Liver (tissue), 9 donors: ENCODE data around the gene PARD3B. TPM values are rescaled to one million over a fixed set of nuclear protein-coding genes. Genes with fewer than 3 reads are reported as not detected.

Source experiments
- DNase-seq: peaks from one replicate; pipeline ENCODE4 v3.0.0-alpha.2; 2017; ENCODE audit warnings: low spot score
- H3K27ac ChIP-seq, 2 donors: one replicate each; pipeline ENCODE4 v1.7.0; 2013; ENCODE audit warnings: inconsistent platforms in 2 of 2, low read length in 2 of 2, control low read depth in 1 of 2, low read depth in 1 of 2, mild to moderate bottlenecking in 1 of 2
- H3K27me3 ChIP-seq, 4 donors: one replicate each; pipeline versions ENCODE4 v1.6.1 to v1.7.0; 2013; ENCODE audit warnings: low read length in 3 of 4, inconsistent platforms in 1 of 4, mild to moderate bottlenecking in 1 of 4, moderate library complexity in 1 of 4; ENCODE audit not compliant: control insufficient read depth in 4 of 4, insufficient read depth in 4 of 4
- H3K36me3 ChIP-seq, 4 donors: one replicate each; pipeline versions ENCODE4 v1.6.1 to v1.7.0; 2013; ENCODE audit warnings: low read length in 3 of 4, mild to moderate bottlenecking in 3 of 4, low read depth in 1 of 4, moderate library complexity in 1 of 4; ENCODE audit not compliant: control insufficient read depth in 4 of 4, insufficient read depth in 3 of 4
- H3K4me1 ChIP-seq, 4 donors: one replicate each; pipeline versions ENCODE4 v1.6.1 to v1.7.0; 2013; ENCODE audit warnings: low read length in 3 of 4, mild to moderate bottlenecking in 3 of 4, moderate library complexity in 1 of 4; ENCODE audit not compliant: control insufficient read depth in 4 of 4, insufficient read depth in 4 of 4
- H3K4me3 ChIP-seq, 3 donors: one replicate each; pipeline versions ENCODE4 v1.6.1 to v1.7.0; 2013; ENCODE audit warnings: low read length in 3 of 3, control low read depth in 1 of 3, low read depth in 1 of 3, mild to moderate bottlenecking in 1 of 3
- H3K9ac ChIP-seq, 2 donors: one replicate each; pipeline ENCODE4 v1.7.0; 2013; ENCODE audit warnings: low read length in 2 of 2, mild to moderate bottlenecking in 2 of 2, moderate library complexity in 2 of 2, control low read depth in 1 of 2, low read depth in 1 of 2
- H3K9me3 ChIP-seq, 4 donors: one replicate each; pipeline versions ENCODE4 v1.6.1 to v1.7.0; 2013; ENCODE audit warnings: low read length in 3 of 4; ENCODE audit not compliant: control insufficient read depth in 4 of 4
- EGR1 ChIP-seq, 2 donors: IDR thresholded peaks; 2 replicates each; pipeline ENCODE4 v1.6.1; 2016 to 2018; ENCODE audit warnings: antibody characterized with exemption in 2 of 2, low read depth in 2 of 2
- FOXA1 ChIP-seq: IDR thresholded peaks from 2 replicates; pipeline ENCODE4 v1.6.1; 2016; ENCODE audit warnings: antibody characterized with exemption
- GABPA ChIP-seq, 2 donors: IDR thresholded peaks in 1 of 2; conservative IDR thresholded peaks in 1 of 2; 2 replicates each; pipeline ENCODE4 v1.6.1; 2016; ENCODE audit warnings: antibody characterized with exemption in 2 of 2, mild to moderate bottlenecking in 1 of 2, moderate library complexity in 1 of 2
- HNF4A ChIP-seq, 2 donors: conservative IDR thresholded peaks; 2 replicates each; pipeline ENCODE4 v1.6.1; 2016; ENCODE audit warnings: antibody characterized with exemption in 2 of 2, mild to moderate bottlenecking in 2 of 2
- HNF4G ChIP-seq: IDR thresholded peaks from 2 replicates; pipeline ENCODE4 v1.6.1; 2016; ENCODE audit warnings: antibody characterized with exemption
- JUND ChIP-seq, 2 donors: IDR thresholded peaks; 2 replicates each; pipeline ENCODE4 v1.6.1; 2016; ENCODE audit warnings: antibody characterized with exemption in 2 of 2
- NR2F2 ChIP-seq: IDR thresholded peaks from 2 replicates; pipeline ENCODE4 v1.6.1; 2016; ENCODE audit warnings: antibody characterized with exemption
- RAD21 ChIP-seq, 2 donors: IDR thresholded peaks; 2 replicates each; pipeline ENCODE4 v1.6.1; 2016; ENCODE audit warnings: antibody characterized with exemption in 2 of 2, mild to moderate bottlenecking in 2 of 2
- RXRA ChIP-seq, 2 donors: IDR thresholded peaks; 2 replicates each; pipeline ENCODE4 v1.6.1; 2017 to 2018; ENCODE audit warnings: antibody characterized with exemption in 2 of 2, mild to moderate bottlenecking in 1 of 2
- SP1 ChIP-seq: IDR thresholded peaks from 2 replicates; pipeline ENCODE4 v1.6.1; 2018; ENCODE audit warnings: antibody characterized with exemption, mild to moderate bottlenecking
- TAF1 ChIP-seq: conservative IDR thresholded peaks from 2 replicates; pipeline ENCODE4 v1.6.1; 2016; ENCODE audit warnings: antibody characterized with exemption, mild to moderate bottlenecking
- YY1 ChIP-seq: IDR thresholded peaks from 2 replicates; pipeline ENCODE4 v1.6.1; 2016; ENCODE audit warnings: antibody characterized with exemption, mild to moderate bottlenecking
- WGBS: extraction: QIAGEN DNeasy Blood & Tissue Kit; methylation state at CpG from one replicate; pipeline ENCODE4 v1.1.7; 2013; 5-methylcytosine and 5-hydroxymethylcytosine counted together
- polyA plus RNA-seq, 2 donors: library from polyadenylated mRNA; stranded (reverse) in 1 of 2; unstranded in 1 of 2; fragments of 200-250 nt in 1 of 2; fragments of >200 nt in 1 of 2; fragmentation: Nextera tagmentation in 1 of 2; extraction: Ambion mirVana in 1 of 2; gene quantifications; one replicate each; pipeline versions ENCODE4 v1.2.1 to v1.2.3, GENCODE V29; 2013 to 2015
- total RNA-seq, 2 donors: library from RNA; depleted of rRNA; stranded (reverse); fragments of >200 nt; gene quantifications; one replicate each; pipeline ENCODE4 v1.2.3, GENCODE V29; 2014
- TF ChIP-seq, protein P1 (sequence below): IDR thresholded peaks from 2 replicates; pipeline ENCODE4 v1.6.1; 2016; ENCODE audit warnings: antibody characterized with exemption
- TF ChIP-seq, protein P2 (sequence below): fragments of 150-350 bp; IDR thresholded peaks from 2 replicates; pipeline ENCODE4 v1.5.1; 2017; ENCODE audit warnings: improper control_type of control experiment, low read depth, low read length; ENCODE audit not compliant: missing input control
- TF ChIP-seq, protein P3 (sequence below): IDR thresholded peaks from 2 replicates; pipeline ENCODE4 v1.6.1; 2016; ENCODE audit warnings: antibody characterized with exemption, mild to moderate bottlenecking
- TF ChIP-seq, protein P4 (sequence below): IDR thresholded peaks from 2 replicates; pipeline ENCODE4 v1.6.1; 2016; ENCODE audit warnings: antibody characterized with exemption
- donor health status: healthy.
- donor health status: healthy.
- donor health status: healthy.
- donor health status: healthy.
- donor health status: healthy.

The PARD3B gene
- total and polyA plus RNA-seq, 4 donors: 1.1 to 10.3 (median 3.7) TPM

DNA sequence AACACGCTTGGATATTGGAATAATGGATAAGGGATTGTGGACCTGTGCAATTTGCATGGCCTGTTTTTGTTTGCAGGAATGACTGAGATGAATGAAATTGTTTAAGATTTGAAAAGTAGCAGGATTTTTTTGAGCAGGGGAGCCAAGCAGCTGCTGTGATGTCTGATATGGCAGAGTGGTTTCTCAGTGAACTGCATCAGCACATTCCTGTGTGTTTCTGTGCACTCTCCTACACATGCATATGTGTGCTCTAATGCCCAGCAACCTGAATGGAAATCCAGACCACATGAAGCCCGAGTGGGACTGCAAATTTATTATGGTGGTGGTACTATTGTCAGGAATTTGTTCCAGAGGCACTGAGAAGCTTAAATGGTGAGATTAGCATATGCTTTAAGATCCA lies 161.7 kb downstream of the PARD3B start:
- WGBS: 61% methylated on average over 2 of the region's 2 CpGs

DNA sequence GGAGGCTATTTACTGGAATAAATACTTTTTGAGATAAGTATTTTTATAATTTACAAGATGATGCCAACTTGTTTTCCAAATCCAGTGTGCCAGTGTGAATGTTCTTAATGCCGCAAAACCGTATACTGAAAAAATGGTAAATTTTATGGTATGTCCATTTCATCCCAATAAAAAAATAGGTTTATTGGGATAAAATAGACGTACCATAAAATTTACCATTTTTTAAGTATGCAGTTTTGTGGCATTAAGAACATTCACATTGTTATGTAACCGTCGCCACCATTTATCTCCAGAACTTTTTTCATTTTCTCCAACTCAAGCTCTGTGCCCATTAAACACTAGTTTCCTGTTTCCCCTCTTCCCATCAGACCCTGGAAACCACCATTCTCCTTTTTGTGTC lies 167.9 kb downstream of the PARD3B start:
- H3K9me3 ChIP-seq: no peaks in the 10 kb centered on the region
- TF ChIP-seq EGR1 (IDR thresholded peaks at IDR 0.05; ENCODE audit: low read depth in 2 of 2) (no peak), NR2F2 (no peak), JUND (IDR thresholded peaks at IDR 0.05) (no peak), FOXA1 (no peak), RXRA (IDR thresholded peaks at IDR 0.05) (no peak), HNF4A (conservative IDR thresholded peaks at IDR 0.05) (no peak), HNF4G (no peak), RAD21 (IDR thresholded peaks at IDR 0.05) (no peak), GABPA (IDR thresholded peaks at IDR 0.05 in 1 of 2, conservative IDR thresholded peaks at IDR 0.05 in 1 of 2) (no peak), TAF1 (no peak), SP1 (no peak)
- TF ChIP-seq, protein P1, sequence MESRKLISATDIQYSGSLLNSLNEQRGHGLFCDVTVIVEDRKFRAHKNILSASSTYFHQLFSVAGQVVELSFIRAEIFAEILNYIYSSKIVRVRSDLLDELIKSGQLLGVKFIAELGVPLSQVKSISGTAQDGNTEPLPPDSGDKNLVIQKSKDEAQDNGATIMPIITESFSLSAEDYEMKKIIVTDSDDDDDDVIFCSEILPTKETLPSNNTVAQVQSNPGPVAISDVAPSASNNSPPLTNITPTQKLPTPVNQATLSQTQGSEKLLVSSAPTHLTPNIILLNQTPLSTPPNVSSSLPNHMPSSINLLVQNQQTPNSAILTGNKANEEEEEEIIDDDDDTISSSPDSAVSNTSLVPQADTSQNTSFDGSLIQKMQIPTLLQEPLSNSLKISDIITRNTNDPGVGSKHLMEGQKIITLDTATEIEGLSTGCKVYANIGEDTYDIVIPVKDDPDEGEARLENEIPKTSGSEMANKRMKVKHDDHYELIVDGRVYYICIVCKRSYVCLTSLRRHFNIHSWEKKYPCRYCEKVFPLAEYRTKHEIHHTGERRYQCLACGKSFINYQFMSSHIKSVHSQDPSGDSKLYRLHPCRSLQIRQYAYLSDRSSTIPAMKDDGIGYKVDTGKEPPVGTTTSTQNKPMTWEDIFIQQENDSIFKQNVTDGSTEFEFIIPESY: no peak
- TF ChIP-seq, protein P2, sequence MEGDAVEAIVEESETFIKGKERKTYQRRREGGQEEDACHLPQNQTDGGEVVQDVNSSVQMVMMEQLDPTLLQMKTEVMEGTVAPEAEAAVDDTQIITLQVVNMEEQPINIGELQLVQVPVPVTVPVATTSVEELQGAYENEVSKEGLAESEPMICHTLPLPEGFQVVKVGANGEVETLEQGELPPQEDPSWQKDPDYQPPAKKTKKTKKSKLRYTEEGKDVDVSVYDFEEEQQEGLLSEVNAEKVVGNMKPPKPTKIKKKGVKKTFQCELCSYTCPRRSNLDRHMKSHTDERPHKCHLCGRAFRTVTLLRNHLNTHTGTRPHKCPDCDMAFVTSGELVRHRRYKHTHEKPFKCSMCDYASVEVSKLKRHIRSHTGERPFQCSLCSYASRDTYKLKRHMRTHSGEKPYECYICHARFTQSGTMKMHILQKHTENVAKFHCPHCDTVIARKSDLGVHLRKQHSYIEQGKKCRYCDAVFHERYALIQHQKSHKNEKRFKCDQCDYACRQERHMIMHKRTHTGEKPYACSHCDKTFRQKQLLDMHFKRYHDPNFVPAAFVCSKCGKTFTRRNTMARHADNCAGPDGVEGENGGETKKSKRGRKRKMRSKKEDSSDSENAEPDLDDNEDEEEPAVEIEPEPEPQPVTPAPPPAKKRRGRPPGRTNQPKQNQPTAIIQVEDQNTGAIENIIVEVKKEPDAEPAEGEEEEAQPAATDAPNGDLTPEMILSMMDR: no peak
- TF ChIP-seq, protein P3, sequence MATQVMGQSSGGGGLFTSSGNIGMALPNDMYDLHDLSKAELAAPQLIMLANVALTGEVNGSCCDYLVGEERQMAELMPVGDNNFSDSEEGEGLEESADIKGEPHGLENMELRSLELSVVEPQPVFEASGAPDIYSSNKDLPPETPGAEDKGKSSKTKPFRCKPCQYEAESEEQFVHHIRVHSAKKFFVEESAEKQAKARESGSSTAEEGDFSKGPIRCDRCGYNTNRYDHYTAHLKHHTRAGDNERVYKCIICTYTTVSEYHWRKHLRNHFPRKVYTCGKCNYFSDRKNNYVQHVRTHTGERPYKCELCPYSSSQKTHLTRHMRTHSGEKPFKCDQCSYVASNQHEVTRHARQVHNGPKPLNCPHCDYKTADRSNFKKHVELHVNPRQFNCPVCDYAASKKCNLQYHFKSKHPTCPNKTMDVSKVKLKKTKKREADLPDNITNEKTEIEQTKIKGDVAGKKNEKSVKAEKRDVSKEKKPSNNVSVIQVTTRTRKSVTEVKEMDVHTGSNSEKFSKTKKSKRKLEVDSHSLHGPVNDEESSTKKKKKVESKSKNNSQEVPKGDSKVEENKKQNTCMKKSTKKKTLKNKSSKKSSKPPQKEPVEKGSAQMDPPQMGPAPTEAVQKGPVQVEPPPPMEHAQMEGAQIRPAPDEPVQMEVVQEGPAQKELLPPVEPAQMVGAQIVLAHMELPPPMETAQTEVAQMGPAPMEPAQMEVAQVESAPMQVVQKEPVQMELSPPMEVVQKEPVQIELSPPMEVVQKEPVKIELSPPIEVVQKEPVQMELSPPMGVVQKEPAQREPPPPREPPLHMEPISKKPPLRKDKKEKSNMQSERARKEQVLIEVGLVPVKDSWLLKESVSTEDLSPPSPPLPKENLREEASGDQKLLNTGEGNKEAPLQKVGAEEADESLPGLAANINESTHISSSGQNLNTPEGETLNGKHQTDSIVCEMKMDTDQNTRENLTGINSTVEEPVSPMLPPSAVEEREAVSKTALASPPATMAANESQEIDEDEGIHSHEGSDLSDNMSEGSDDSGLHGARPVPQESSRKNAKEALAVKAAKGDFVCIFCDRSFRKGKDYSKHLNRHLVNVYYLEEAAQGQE: no peak
- TF ChIP-seq, protein P4, sequence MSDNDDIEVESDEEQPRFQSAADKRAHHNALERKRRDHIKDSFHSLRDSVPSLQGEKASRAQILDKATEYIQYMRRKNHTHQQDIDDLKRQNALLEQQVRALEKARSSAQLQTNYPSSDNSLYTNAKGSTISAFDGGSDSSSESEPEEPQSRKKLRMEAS: no peak
- H3K4me1 ChIP-seq: no peaks in the 10 kb centered on the region
- DNase-seq: no peak
- no peaks in the 10 kb centered on the region for H3K27me3 ChIP-seq
- H3K27ac ChIP-seq: no peak overlapping the region
- H3K36me3 ChIP-seq: no peaks in the 10 kb centered on the region
- no peak overlapping the region for H3K4me3 ChIP-seq
- WGBS: 73% methylated on average over 5 of the region's 5 CpGs
- H3K9ac ChIP-seq: no peak overlapping the region

More for the DNA sequence above, 161.7 kb downstream of the PARD3B start:
- no peaks in the 10 kb centered on the region for H3K9me3 ChIP-seq
- H3K36me3 ChIP-seq: no peaks in the 10 kb centered on the region
- H3K27me3 ChIP-seq: no peaks in the 10 kb centered on the region
- H3K9ac ChIP-seq: no peak overlapping the region
- H3K4me1 ChIP-seq: no peaks in the 10 kb centered on the region
- H3K27ac ChIP-seq: no peak overlapping the region
- no peak overlapping the region for H3K4me3 ChIP-seq
- TF ChIP-seq FOXA1 (no peak), HNF4G (no peak), EGR1 (IDR thresholded peaks at IDR 0.05; ENCODE audit: low read depth in 2 of 2) (no peak), TAF1 (no peak), GABPA (IDR thresholded peaks at IDR 0.05 in 1 of 2, conservative IDR thresholded peaks at IDR 0.05 in 1 of 2) (no peak), JUND (IDR thresholded peaks at IDR 0.05) (no peak), YY1 (no peak)
- TF ChIP-seq, protein P1: no peak
- TF ChIP-seq, protein P4: no peak
- TF ChIP-seq, protein P2: no peak
- no peak for DNase-seq
